ENCODE results near the gene SLC9A9. TPM values are rescaled to one million over a fixed set of nuclear protein-coding genes. Genes with fewer than 3 reads are reported as not detected.

Gene SLC9A9
- total RNA-seq, 4 donors from 2014 or later = 13.4 to 15.0 (median 14.4) TPM

DNA sequence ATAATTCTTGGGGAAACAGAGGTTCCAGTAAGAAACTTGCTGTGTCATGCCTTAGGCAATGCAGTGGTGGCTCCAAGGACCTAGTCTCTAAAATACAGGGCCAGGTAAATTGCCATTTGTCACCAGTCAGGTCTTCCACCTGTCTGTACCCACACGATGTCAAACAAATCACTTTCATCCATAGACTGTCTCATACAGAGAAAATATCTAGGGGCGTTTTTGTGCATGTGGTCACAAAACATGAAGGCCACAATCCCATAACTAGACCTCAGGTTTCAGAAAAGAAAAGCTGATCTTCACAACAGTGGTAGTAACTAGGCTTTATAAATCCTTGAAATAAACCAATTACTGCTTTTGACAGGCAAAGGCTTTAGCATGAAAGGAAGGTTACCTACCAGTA, 92.3 kb downstream of the SLC9A9 start:
- TF ChIP-seq POLR2A (IDR thresholded peaks at IDR 0.05; ENCODE audit: low read depth) = no peak
- TF ChIP-seq, protein P1, sequence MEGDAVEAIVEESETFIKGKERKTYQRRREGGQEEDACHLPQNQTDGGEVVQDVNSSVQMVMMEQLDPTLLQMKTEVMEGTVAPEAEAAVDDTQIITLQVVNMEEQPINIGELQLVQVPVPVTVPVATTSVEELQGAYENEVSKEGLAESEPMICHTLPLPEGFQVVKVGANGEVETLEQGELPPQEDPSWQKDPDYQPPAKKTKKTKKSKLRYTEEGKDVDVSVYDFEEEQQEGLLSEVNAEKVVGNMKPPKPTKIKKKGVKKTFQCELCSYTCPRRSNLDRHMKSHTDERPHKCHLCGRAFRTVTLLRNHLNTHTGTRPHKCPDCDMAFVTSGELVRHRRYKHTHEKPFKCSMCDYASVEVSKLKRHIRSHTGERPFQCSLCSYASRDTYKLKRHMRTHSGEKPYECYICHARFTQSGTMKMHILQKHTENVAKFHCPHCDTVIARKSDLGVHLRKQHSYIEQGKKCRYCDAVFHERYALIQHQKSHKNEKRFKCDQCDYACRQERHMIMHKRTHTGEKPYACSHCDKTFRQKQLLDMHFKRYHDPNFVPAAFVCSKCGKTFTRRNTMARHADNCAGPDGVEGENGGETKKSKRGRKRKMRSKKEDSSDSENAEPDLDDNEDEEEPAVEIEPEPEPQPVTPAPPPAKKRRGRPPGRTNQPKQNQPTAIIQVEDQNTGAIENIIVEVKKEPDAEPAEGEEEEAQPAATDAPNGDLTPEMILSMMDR (IDR thresholded peaks at IDR 0.05) = no peak
- TF ChIP-seq POLR2AphosphoS5 (IDR thresholded peaks at IDR 0.05) = no peak
- TF ChIP-seq EP300 (IDR thresholded peaks at IDR 0.05) = no peak
- Histone ChIP-seq H3K36me3 (no peaks in the 10 kb centered on the region), H3K27ac (replicated peaks in 1 of 4) (no peak overlapping the region), H3K27me3 (no peaks in the 10 kb centered on the region), H3K4me1 (peaks cover 0 to 6% (median 3%) of the 10 kb centered on the region in 4 donors), H3K9me3 (no peaks in the 10 kb centered on the region), H3K4me3 (no peak overlapping the region)
- WGBS = 89% methylated on average over 2 of the region's 2 CpGs
- DNase-seq (ENCODE audit: extremely low spot score) = no peak
- intact Hi-C loops (cut with DNase I) = no loop called here

DNA sequence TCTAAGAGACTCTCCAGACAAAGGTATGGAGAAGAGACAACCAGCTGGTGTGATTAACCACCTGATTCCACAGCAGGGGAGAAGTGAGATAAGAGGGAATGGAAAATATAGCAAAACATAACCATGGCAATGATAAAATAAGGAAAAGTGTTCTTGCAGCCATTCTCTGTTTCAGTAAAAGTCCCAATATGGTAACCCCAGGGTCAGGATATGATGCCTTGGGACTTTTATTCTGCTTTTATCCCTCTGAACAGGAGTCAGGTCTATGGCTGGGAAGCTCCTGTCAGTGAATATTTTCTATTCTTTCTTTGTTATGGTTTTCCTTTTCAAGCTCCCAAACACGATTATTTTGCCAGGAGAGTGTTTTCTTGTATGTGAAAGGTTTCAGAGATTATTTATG, 94.2 kb downstream of the SLC9A9 start:
- Histone ChIP-seq H3K9me3 (no peaks in the 10 kb centered on the region), H3K4me1 (peaks cover 0 to 6% (median 3%) of the 10 kb centered on the region in 4 donors), H3K27me3 (no peaks in the 10 kb centered on the region), H3K27ac (replicated peaks in 1 of 4) (no peak overlapping the region), H3K36me3 (no peaks in the 10 kb centered on the region), H3K4me3 (no peak overlapping the region)
- DNase-seq (ENCODE audit: extremely low spot score) = no peak
- WGBS = 33% methylated on average over 1 of the region's 1 CpG
- TF ChIP-seq, protein P1 (IDR thresholded peaks at IDR 0.05) = no peak
- TF ChIP-seq POLR2AphosphoS5 (IDR thresholded peaks at IDR 0.05) (no peak), EP300 (IDR thresholded peaks at IDR 0.05) (no peak), POLR2A (IDR thresholded peaks at IDR 0.05; ENCODE audit: low read depth) (no peak)
- intact Hi-C loops (cut with DNase I) = no loop called here

DNA sequence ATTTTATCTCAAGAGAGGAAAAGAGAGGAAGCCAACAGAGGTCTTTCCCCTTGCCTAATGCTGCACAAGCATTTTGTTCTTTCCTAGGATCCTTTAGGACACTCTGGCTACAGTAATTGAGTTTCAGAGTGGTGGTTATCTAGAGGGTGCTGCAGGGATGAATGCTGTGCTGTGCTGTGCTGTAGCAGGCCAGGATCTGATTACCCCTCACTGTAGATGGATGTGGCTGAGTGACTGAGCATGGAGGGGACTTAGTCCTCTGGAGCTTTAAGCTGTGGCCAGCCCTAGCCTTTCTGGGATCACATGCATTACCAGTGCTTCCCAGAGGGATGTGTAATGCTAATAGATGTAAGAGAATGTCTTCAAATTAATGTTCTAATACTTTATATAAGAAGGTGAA, 94.8 kb downstream of the SLC9A9 start:
- H3K36me3 ChIP-seq = no peaks in the 10 kb centered on the region
- intact Hi-C loops (cut with DNase I) = no loop called here
- TF ChIP-seq EP300 (IDR thresholded peaks at IDR 0.05) (no peak), POLR2A (IDR thresholded peaks at IDR 0.05; ENCODE audit: low read depth) (no peak), POLR2AphosphoS5 (IDR thresholded peaks at IDR 0.05) (no peak)
- TF ChIP-seq, protein P1 (IDR thresholded peaks at IDR 0.05) = no peak

DNA sequence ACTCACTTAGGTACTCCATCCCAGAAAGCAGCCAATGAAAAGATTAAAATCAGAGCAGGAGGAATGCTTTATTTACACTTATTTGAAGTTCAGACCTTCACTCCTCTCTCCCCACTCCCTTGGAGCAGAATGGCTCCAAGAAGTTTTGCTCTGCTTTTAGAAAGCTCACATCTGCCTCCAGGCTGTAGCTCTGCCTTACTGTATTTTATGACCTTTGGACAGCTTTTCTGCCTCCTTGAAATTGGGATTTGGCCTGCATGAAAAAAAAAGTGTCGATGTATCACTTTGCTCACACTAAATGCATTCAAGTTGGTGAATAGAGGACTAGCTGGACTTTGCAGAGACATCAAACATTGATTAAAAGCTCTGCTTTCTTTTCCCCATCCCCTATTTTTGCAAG, 95.3 kb downstream of the SLC9A9 start:
- TF ChIP-seq EP300 (IDR thresholded peaks at IDR 0.05) (no peak), POLR2AphosphoS5 (IDR thresholded peaks at IDR 0.05) (no peak), POLR2A (IDR thresholded peaks at IDR 0.05; ENCODE audit: low read depth) (no peak)
- TF ChIP-seq, protein P1 (IDR thresholded peaks at IDR 0.05) = no peak
- Histone ChIP-seq H3K4me1 (peaks cover 0 to 6% (median 3%) of the 10 kb centered on the region in 4 donors), H3K27me3 (no peaks in the 10 kb centered on the region), H3K9me3 (no peaks in the 10 kb centered on the region), H3K36me3 (no peaks in the 10 kb centered on the region), H3K4me3 (no peak overlapping the region), H3K27ac (replicated peaks in 1 of 4) (no peak overlapping the region)
- 63% methylated on average over 1 of the region's 1 CpG for WGBS
- intact Hi-C loops (cut with DNase I) = no loop called here
- no peak for DNase-seq (ENCODE audit: extremely low spot score)

More for the DNA sequence above, 94.8 kb downstream of the SLC9A9 start:
- H3K27ac ChIP-seq (replicated peaks in 1 of 4) = no peak overlapping the region
- H3K9me3 ChIP-seq = no peaks in the 10 kb centered on the region
- no peak for DNase-seq (ENCODE audit: extremely low spot score)
- no peaks in the 10 kb centered on the region for H3K27me3 ChIP-seq
- H3K4me1 ChIP-seq = peaks cover 0 to 6% (median 3%) of the 10 kb centered on the region in 4 donors
- no peak overlapping the region for H3K4me3 ChIP-seq

DNA sequence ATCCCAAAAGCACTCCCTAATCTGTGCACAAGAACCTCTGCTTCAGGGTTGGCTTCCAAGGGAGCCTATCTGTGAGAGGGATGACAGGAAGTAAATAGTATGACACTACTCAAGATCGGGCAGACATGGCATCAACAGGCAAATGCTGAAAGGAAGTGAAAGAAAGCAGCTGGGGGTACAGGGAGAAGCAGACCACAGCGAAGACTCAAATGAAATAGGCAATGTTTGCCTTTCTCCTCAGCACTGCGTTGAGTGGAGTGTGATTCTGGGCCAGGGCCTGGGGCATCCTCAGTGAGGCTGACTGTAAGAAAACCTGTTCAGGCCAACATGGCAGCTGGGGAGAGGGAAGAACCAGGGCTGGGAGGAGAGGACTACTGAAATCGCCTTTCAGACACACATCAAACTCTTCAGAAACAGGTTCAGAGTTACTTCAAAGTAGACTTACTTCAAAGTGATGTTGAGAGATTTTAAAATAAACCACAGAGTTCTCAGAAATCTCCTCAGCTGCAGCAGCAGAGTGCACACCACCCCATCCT, 96.6 kb downstream of the SLC9A9 start:
- peaks cover 0 to 6% (median 3%) of the 10 kb centered on the region in 4 donors for H3K4me1 ChIP-seq
- H3K4me3 ChIP-seq = no peak overlapping the region
- no peak overlapping the region for H3K27ac ChIP-seq (replicated peaks in 1 of 4)
- H3K27me3 ChIP-seq = no peaks in the 10 kb centered on the region
- 84% methylated on average over 4 of the region's 4 CpGs for WGBS
- H3K36me3 ChIP-seq = no peaks in the 10 kb centered on the region
- H3K9me3 ChIP-seq = no peaks in the 10 kb centered on the region
- intact Hi-C loops (cut with DNase I) = no loop called here
- no peak for DNase-seq (ENCODE audit: extremely low spot score)
- TF ChIP-seq EP300 (IDR thresholded peaks at IDR 0.05) (no peak), POLR2A (IDR thresholded peaks at IDR 0.05; ENCODE audit: low read depth) (no peak), POLR2AphosphoS5 (IDR thresholded peaks at IDR 0.05) (no peak)
- TF ChIP-seq, protein P1 (IDR thresholded peaks at IDR 0.05) = no peak

Measured in esophagus muscularis mucosa (tissue), 4 donors.